Natural killer cell treated with Interleukin-12 subunit alpha and Interleukin-12 subunit beta and Interleukin-15 and Interleukin-18, amount 100 ng/mL, for 72 hours (primary cell): Measurements from ENCODE around the gene MEGF11. TPM values are rescaled to one million over a fixed set of nuclear protein-coding genes. Genes with fewer than 3 reads are reported as not detected.
"Not testable (repeated sequence)": the region's sequence is repeated elsewhere in the genome, so short reads cannot be mapped to it uniquely, and the experiment has no call there.

Source experiments
- ATAC-seq, 2 donors: fragments of 150-1000 bp; cut with Tn5 transposase in 1 of 2; sonication (Bioruptor Pico), chemical (Tn5 transposase) in 1 of 2; 2 replicates each; pipeline ENCODE4 v1.10.0; 2021
- DNase-seq: peaks from one replicate; pipeline ENCODE4 v3.0.0; 2022; ENCODE audit warnings: low spot score
- H3K27ac Mint-ChIP-seq, 2 donors: 1 replicate in 1 of 2; 2 replicates in 1 of 2; pipeline ENCODE4 v1.8.0; 2022; ENCODE audit warnings: mixed read lengths in 2 of 2, mild to moderate bottlenecking in 1 of 2, moderate library complexity in 1 of 2
- H3K27me3 Mint-ChIP-seq, 2 donors: 1 replicate in 1 of 2; 2 replicates in 1 of 2; pipeline ENCODE4 v1.8.0; 2022; ENCODE audit warnings: mixed read lengths in 2 of 2
- H3K36me3 Mint-ChIP-seq: one replicate; pipeline ENCODE4 v1.8.0; 2022; ENCODE audit warnings: mixed read lengths
- H3K4me1 Mint-ChIP-seq, 2 donors: 1 replicate in 1 of 2; 2 replicates in 1 of 2; pipeline ENCODE4 v1.8.0; 2022; ENCODE audit warnings: low read depth in 2 of 2, mixed read lengths in 2 of 2, mild to moderate bottlenecking in 1 of 2
- H3K4me3 Mint-ChIP-seq: one replicate; pipeline ENCODE4 v1.8.0; 2022; ENCODE audit warnings: mixed read lengths
- H3K9me3 Mint-ChIP-seq: 2 replicates; pipeline ENCODE4 v1.8.0; 2022; ENCODE audit warnings: mixed read lengths
- total RNA-seq, 2 donors: library from RNA; stranded (reverse); gene quantifications; one replicate each; pipeline ENCODE4 v1.2.3, GENCODE V29; 2022

MEGF11 gene
- total RNA-seq, 2 donors from 2014 or later: not detected

DNA sequence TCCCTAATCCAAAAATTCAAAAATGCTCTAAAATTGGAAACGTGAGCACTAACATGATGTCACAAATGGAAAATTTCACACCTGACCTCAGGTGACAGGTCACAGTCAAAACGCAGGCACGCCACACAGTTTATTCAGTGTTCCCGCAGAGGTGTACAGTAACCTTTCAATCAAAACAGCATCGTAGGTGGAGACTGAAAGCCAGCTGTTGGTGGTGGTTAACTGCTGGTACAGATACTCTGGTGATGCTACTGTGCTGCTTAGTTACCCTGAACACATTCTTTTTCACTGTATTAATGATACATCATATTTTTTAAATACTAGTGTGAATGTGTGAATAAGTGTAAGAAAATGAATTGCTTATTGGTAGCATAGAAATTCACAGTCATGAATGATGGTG is 360.5 kb downstream of the MEGF11 start:
- peaks cover 20 to 29% of the 10 kb centered on the region in 2 donors for H3K4me1 Mint-ChIP-seq
- H3K27ac Mint-ChIP-seq: no peak overlapping the region
- ATAC-seq (no peak), DNase-seq (no peak)
- H3K36me3 Mint-ChIP-seq: peaks cover 23% of the 10 kb centered on the region
- no peaks in the 10 kb centered on the region for H3K27me3 Mint-ChIP-seq
- no peaks in the 10 kb centered on the region for H3K9me3 Mint-ChIP-seq
- H3K4me3 Mint-ChIP-seq: no peak overlapping the region

DNA sequence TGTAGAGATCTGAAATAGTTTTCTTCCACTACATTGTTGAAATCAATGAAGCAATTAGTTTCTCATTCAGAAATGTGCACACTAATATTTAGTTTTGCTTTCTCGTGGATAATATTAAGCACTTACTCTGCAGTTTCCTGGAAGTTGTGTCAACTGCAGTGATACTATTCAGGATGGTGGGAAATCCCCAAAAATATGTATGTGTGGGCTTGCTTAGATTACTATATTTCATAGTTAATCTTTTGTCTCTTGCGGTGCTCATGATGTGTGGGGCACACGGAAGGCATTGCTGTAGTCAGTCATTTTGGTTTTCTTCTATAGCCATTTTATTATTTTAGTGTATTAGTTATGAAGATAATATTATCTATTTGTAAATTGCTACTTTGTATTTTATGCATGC is 364.6 kb downstream of the MEGF11 start:
- peaks cover 43 to 60% of the 10 kb centered on the region in 2 donors for H3K4me1 Mint-ChIP-seq
- ATAC-seq: peak; percentile 83 to 88

DNA sequence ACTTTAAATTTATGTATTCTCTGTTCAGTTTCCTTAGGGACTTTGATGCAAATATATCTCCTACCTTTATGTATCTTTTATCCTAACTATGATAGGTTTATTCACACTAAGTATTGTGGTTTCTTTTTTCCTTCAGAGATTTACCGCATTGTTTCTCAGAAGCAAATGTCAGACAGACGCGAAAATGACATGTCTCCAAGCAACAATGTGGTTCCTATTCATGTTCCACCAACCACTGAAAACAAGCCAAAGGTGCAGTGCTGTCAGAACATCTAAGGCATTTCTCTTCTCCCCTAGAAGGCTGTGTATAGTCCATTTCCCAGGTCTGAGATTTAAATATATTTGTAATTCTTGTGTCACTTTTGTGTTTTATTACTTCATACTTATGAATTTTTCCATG is 366.0 kb downstream of the MEGF11 start:
- Mint-ChIP-seq H3K4me1 (peaks cover 46 to 66% of the 10 kb centered on the region in 2 donors), H3K9me3 (no peaks in the 10 kb centered on the region), H3K4me3 (peak overlapping the region; percentile 80), H3K27ac (peak overlapping the region; percentile 88 to 95), H3K27me3 (no peaks in the 10 kb centered on the region), H3K36me3 (peaks cover 56% of the 10 kb centered on the region)
- DNase-seq (no peak), ATAC-seq (peak; percentile 83 to 89)

More for the DNA sequence above, 364.6 kb downstream of the MEGF11 start:
- peak overlapping the region; percentile 80 for H3K4me3 Mint-ChIP-seq
- H3K36me3 Mint-ChIP-seq: peaks cover 44% of the 10 kb centered on the region
- H3K27me3 Mint-ChIP-seq: no peaks in the 10 kb centered on the region
- DNase-seq: no peak
- H3K9me3 Mint-ChIP-seq: no peaks in the 10 kb centered on the region
- peak overlapping the region; percentile 88 to 95 for H3K27ac Mint-ChIP-seq

DNA sequence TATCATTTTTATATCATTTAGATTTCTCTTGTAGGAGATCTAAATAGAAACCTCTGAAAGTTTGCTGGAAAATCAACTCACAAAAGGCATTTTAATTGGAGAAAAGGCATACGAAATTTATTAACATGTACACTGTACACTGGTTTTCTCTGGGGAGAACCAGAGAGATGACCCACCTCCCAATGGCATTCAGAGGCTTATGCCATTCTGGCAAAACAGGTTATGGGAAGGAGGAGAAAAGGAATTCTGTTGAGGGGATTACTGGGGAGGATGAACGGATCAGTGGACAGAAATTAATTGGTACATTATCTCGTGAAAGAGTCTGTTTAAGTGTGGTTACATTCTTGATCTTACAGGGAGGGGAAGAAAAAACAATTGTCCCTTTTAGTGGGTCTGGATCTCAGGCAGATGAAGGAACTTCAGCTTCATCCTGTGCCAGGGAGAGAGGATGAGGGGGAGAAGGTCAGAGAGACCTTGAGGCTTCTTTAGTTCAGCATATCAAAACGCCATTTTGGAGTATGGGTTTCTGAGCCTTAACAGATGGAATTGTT is 367.8 kb downstream of the MEGF11 start:
- H3K27ac Mint-ChIP-seq: peak overlapping the region; percentile 88 to 95
- H3K36me3 Mint-ChIP-seq: peaks cover 52% of the 10 kb centered on the region
- H3K9me3 Mint-ChIP-seq: no peaks in the 10 kb centered on the region
- ATAC-seq (no peak), DNase-seq (no peak)
- peaks cover 48 to 73% of the 10 kb centered on the region in 2 donors for H3K4me1 Mint-ChIP-seq
- H3K27me3 Mint-ChIP-seq: no peaks in the 10 kb centered on the region
- peak overlapping the region; percentile 20 for H3K4me3 Mint-ChIP-seq

DNA sequence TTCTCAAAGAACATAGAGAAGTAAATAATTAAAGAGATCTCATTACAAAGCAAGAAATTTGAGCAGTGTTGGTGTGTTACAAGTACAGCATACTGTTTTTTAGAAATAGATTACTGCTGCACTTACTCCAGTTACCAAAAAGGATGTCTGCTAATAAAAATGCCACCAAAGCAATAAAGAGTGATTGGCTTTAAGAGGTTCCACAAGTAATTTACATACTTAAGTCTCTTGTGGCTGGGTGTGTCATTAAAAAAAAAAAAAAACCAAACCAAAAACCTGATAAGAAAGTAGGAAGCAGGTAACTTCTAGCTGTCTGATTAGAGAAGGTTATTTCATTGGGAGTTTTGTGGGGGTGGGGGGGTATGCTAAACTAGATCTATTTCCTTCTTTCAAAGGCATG is 369.0 kb downstream of the MEGF11 start:
- no peaks in the 10 kb centered on the region for H3K27me3 Mint-ChIP-seq
- H3K9me3 Mint-ChIP-seq: no peaks in the 10 kb centered on the region
- DNase-seq (no peak), ATAC-seq (no peak)
- no peak overlapping the region for H3K4me3 Mint-ChIP-seq
- peaks cover 46% of the 10 kb centered on the region for H3K36me3 Mint-ChIP-seq
- H3K4me1 Mint-ChIP-seq: peaks cover 47 to 71% of the 10 kb centered on the region in 2 donors
- peak overlapping the region; percentile 67 to 83 for H3K27ac Mint-ChIP-seq

DNA sequence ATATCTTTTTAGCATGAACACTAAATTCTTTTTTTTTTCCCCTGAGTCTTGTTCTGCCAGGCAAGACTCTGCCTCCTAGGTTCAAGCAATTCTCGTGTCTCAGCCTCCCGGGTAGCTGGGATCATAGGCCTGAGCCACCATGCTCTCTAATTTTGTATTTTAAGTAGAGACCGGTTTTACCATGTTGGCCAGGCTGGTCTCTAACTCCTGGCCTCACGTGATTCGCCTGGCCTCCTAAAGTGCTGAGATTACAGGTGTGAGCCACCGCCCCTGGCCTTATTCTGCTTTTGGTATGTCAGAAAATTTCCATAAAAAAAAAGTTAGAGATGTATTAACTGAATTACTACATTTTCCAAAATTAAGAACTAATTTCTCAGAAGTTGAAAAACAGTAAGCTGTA is 370.0 kb downstream of the MEGF11 start:
- ATAC-seq: no peak
- Mint-ChIP-seq H3K27me3 (no peaks in the 10 kb centered on the region), H3K36me3 (peaks cover 46% of the 10 kb centered on the region), H3K4me1 (peaks cover 42 to 62% of the 10 kb centered on the region in 2 donors), H3K9me3 (no peaks in the 10 kb centered on the region), H3K27ac (peak overlapping the region; percentile 67 to 83), H3K4me3 (no peak overlapping the region)
- DNase-seq: no peak

DNA sequence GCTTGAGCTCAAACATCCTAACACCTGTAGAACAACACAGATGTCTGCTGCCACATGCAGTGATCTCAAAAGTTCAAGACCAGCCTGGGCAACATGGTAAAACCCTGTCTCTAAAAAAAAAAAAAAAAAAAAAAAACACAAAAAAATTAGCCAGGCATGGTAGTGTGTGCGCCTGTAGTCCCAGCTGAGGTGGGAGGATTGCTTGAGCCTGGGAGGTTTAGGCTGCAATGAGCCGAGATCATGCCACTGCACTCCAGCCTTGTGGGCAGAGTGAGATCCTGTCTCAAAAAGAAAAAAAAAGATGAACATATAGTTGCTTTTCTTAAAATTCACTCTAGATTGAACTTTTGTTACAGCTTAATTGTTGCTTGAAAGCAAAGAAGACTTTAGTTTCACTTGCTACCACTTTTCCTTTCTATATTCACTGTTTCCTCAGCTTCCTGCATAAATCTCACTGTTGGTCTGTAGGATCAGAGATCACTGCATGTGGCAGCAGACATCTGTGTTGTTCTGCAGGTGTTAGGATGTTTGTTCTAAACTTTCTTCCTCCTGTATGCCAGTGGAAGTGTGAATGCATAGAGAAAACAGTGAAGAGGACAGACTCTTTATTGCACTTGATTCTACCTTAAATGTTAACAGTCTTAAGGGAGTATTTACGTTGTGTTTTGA is 371.6 kb downstream of the MEGF11 start:
- peaks cover 30 to 55% of the 10 kb centered on the region in 2 donors for H3K4me1 Mint-ChIP-seq
- peak overlapping the region in 1 of 2 donors; percentile 79 for H3K27ac Mint-ChIP-seq
- DNase-seq (no peak), ATAC-seq (peak in 1 of 2 donors; percentile 48)
- H3K27me3 Mint-ChIP-seq: no peaks in the 10 kb centered on the region
- H3K4me3 Mint-ChIP-seq: no peak overlapping the region
- H3K36me3 Mint-ChIP-seq: peaks cover 43% of the 10 kb centered on the region
- no peaks in the 10 kb centered on the region for H3K9me3 Mint-ChIP-seq

DNA sequence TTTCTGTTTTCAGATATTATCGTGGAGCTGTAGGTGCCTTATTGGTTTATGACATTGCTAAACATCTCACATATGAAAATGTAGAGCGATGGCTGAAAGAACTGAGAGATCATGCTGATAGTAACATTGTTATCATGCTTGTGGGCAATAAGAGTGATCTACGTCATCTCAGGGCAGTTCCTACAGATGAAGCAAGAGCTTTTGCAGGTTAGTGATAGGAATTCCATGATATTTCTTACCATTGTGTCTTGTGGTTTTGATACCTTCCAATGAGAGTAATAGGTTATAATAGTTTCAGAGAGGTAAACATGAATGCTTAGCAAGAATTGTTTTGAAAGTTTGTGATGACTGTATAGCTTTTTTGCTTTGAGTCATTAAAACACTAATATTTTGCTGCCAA is 375.8 kb downstream of the MEGF11 start:
- ATAC-seq (peak in 1 of 2 donors; percentile 44), DNase-seq (no peak)
- peak overlapping the region in 1 of 2 donors; percentile 40 for H3K27ac Mint-ChIP-seq
- no peak overlapping the region for H3K4me3 Mint-ChIP-seq
- H3K9me3 Mint-ChIP-seq: no peaks in the 10 kb centered on the region
- H3K4me1 Mint-ChIP-seq: peaks cover 18 to 32% of the 10 kb centered on the region in 2 donors
- no peaks in the 10 kb centered on the region for H3K27me3 Mint-ChIP-seq
- peaks cover 16% of the 10 kb centered on the region for H3K36me3 Mint-ChIP-seq

DNA sequence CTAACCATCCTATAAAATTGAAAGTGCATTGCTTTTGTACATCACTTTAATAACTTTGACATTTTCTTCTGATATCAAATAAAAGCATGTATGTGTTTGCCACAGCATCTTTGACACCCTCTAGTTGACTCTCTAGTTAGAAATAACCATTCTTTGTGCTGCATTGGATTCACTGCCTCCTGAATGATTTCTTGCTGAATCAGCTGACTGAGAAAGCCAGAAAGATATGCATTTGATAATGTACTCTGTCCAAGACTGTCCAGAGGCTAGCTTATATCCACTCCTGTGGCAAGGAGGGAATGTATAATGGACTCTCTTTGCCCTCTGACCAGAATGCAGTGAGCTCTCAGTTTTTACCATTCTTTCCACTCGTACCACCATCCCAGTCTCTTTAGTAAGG is 378.1 kb downstream of the MEGF11 start:
- ATAC-seq: no peak
- Mint-ChIP-seq H3K27ac (peak overlapping the region in 1 of 2 donors; percentile 29), H3K36me3 (peaks cover 13% of the 10 kb centered on the region), H3K4me3 (no peak overlapping the region), H3K4me1 (peaks cover 21 to 33% of the 10 kb centered on the region in 2 donors), H3K27me3 (no peaks in the 10 kb centered on the region), H3K9me3 (no peaks in the 10 kb centered on the region)
- DNase-seq: no peak

DNA sequence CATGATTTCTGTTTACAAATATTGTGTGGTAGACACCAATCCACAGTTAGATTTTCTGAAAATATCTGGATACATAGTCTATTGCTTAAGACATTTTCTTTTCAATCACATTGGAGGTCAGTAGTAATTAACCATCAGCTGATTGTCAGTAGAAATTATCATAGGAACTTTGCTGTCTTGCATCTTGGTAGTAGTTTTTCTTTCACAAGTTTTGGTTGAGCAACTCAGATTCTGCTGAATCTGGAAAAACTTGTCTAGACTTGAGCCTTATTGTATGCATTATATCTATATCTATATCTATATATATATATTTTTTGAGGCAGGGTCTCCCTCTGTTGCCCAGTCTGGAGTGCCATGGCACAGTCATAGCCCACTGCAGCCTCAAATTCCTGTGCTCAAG is 380.3 kb downstream of the MEGF11 start:
- H3K4me3 Mint-ChIP-seq: no peak overlapping the region
- DNase-seq: no peak
- H3K9me3 Mint-ChIP-seq: no peaks in the 10 kb centered on the region
- no peaks in the 10 kb centered on the region for H3K27me3 Mint-ChIP-seq
- peaks cover 34 to 47% of the 10 kb centered on the region in 2 donors for H3K4me1 Mint-ChIP-seq
- no peak for ATAC-seq
- H3K27ac Mint-ChIP-seq: no peak overlapping the region
- H3K36me3 Mint-ChIP-seq: peaks cover 17% of the 10 kb centered on the region

DNA sequence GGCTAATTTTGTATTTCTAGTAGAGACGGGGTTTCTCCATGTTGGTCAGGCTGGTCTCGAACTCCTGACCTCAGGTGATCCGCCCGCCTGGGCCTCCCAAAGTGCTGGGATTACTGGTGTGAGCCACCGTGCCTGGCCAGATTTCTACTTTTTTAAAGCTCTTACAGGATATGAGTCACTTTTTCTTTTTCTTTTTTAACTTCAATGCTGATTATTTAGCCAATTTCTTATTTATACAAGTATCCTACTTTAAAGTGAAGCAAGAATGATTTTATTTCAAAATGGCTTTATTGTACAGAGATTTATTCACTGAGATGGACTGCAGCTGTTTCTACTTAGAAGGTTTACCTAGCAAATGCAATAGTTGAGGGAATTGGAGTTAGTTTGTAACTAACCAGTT is 381.0 kb downstream of the MEGF11 start:
- not testable (repeated sequence) for DNase-seq, H3K27me3 Mint-ChIP-seq, H3K9me3 Mint-ChIP-seq, ATAC-seq
- peaks cover 32 to 44% of the 10 kb centered on the region in 2 donors for H3K4me1 Mint-ChIP-seq
- H3K36me3 Mint-ChIP-seq: peaks cover 13% of the 10 kb centered on the region
- peak overlapping the region; percentile 39 to 41 for H3K27ac Mint-ChIP-seq
- H3K4me3 Mint-ChIP-seq: peak overlapping the region; percentile 39

DNA sequence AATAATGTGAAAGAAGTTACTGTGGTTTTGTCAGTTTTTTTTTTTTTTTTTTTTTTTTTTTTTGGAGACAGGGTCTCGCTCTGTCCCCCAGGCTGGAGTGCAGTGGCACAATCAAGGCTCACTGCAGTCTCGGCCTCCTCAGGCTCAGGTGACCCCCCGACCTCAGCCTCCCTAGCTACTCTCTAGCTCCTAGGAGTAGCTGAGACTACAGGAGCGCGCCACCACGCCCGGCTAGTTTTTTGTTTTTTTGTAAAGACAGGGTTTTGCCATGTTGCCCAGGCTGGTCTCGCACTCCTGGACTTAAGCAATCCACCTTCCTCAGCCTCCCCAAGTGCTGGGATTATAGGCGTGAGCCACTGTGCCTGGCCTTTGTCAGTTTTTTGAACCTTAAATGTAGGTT is 381.7 kb downstream of the MEGF11 start:
- not testable (repeated sequence) for H3K9me3 Mint-ChIP-seq, H3K36me3 Mint-ChIP-seq, H3K27ac Mint-ChIP-seq, DNase-seq, H3K4me3 Mint-ChIP-seq, H3K27me3 Mint-ChIP-seq, ATAC-seq
- peaks cover 31 to 37% of the 10 kb centered on the region in 2 donors for H3K4me1 Mint-ChIP-seq

DNA sequence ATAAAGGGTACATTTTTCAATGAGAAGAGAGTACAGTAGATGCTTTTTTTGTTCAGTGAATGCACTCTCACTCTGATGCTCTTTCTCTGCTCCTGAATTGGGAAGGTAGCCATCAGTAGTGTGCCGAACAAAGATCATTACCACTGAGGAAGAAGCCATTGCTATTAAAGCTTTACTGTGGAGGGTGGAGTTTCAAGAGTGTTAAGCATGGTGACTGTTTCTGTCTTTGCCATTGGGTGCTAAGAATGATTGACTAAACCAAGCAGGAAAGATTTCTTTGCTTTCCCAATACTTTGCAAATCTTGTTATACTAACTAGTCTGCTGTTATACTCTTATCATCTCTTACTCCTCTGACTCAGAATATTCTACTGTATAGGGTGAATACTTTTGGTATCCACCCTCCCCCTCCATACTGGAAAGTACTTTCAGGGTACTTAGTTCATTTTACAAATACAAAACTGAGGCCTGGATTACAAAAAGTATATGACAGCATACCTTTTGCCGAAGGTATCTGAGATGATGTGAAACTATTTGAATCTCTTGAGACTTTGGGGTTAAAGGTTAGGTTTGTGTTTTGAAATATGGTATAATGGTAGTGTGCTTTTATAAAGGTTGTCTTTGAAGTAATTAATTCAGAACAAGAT is 382.5 kb downstream of the MEGF11 start:
- Mint-ChIP-seq H3K27ac (peak overlapping the region; percentile 96 to 98), H3K9me3 (no peaks in the 10 kb centered on the region), H3K4me1 (peaks cover 31 to 37% of the 10 kb centered on the region in 2 donors), H3K27me3 (no peaks in the 10 kb centered on the region), H3K4me3 (peak overlapping the region; percentile 99), H3K36me3 (peaks cover 6% of the 10 kb centered on the region)
- ATAC-seq (peak in 1 of 2 donors; percentile 14), DNase-seq (no peak)
